ENCODE results near the gene PROX1.

PROX1 gene

GRCh38 chr1:214013614-214014377 is 26.0 kb downstream of the PROX1 start:
- no peaks in the 10 kb centered on the region for H3K36me3 Mint-ChIP-seq
- H3K4me3 Mint-ChIP-seq = no peak overlapping the region
- ATAC-seq (ENCODE audit: low read depth) = no peak
- no peaks in the 10 kb centered on the region for H3K4me1 Mint-ChIP-seq
- peaks cover 2% of the 10 kb centered on the region for H3K27me3 Mint-ChIP-seq
- no peak for DNase-seq (ENCODE audit: low spot score in 2 of 2)
- no peak overlapping the region for H3K27ac Mint-ChIP-seq
- peaks cover 4% of the 10 kb centered on the region for H3K9me3 Mint-ChIP-seq

GRCh38 chr1:214014730-214015129 is 27.0 kb downstream of the PROX1 start:
- H3K4me3 Mint-ChIP-seq = no peak overlapping the region
- H3K4me1 Mint-ChIP-seq = no peaks in the 10 kb centered on the region
- peaks cover 4% of the 10 kb centered on the region for H3K9me3 Mint-ChIP-seq
- H3K27me3 Mint-ChIP-seq = peaks cover 3% of the 10 kb centered on the region
- ATAC-seq (ENCODE audit: low read depth) = no peak
- DNase-seq (ENCODE audit: low spot score in 2 of 2) = no peak
- no peaks in the 10 kb centered on the region for H3K36me3 Mint-ChIP-seq
- no peak overlapping the region for H3K27ac Mint-ChIP-seq

GRCh38 chr1:214017191-214017982 is 29.6 kb downstream of the PROX1 start:
- Mint-ChIP-seq H3K27me3 (peaks cover 4% of the 10 kb centered on the region), H3K27ac (no peak overlapping the region)

GRCh38 chr1:214018386-214019268 is 30.9 kb downstream of the PROX1 start:
- Mint-ChIP-seq H3K9me3 (no peaks in the 10 kb centered on the region), H3K4me3 (no peak overlapping the region), H3K4me1 (no peaks in the 10 kb centered on the region), H3K36me3 (no peaks in the 10 kb centered on the region), H3K27me3 (peaks cover 4% of the 10 kb centered on the region), H3K27ac (no peak overlapping the region)
- ATAC-seq (ENCODE audit: low read depth) (no peak), DNase-seq (ENCODE audit: low spot score in 2 of 2) (no peak)

More at GRCh38 chr1:214017191-214017982, 29.6 kb downstream of the PROX1 start:
- DNase-seq (ENCODE audit: low spot score in 2 of 2) = no peak
- Mint-ChIP-seq H3K4me1 (no peaks in the 10 kb centered on the region), H3K9me3 (peaks cover 2% of the 10 kb centered on the region), H3K36me3 (no peaks in the 10 kb centered on the region), H3K4me3 (no peak overlapping the region)
- no peak for ATAC-seq (ENCODE audit: low read depth)

GRCh38 chr1:214019499-214019898 is 31.7 kb downstream of the PROX1 start:
- H3K9me3 Mint-ChIP-seq = no peaks in the 10 kb centered on the region
- H3K4me1 Mint-ChIP-seq = no peaks in the 10 kb centered on the region
- no peaks in the 10 kb centered on the region for H3K36me3 Mint-ChIP-seq
- DNase-seq (ENCODE audit: low spot score in 2 of 2) = no peak
- peaks cover 4% of the 10 kb centered on the region for H3K27me3 Mint-ChIP-seq
- no peak overlapping the region for H3K27ac Mint-ChIP-seq
- H3K4me3 Mint-ChIP-seq = no peak overlapping the region
- ATAC-seq (ENCODE audit: low read depth) = no peak

- peaks cover 4% of the 10 kb centered on the region for H3K27me3 Mint-ChIP-seq
- H3K27ac Mint-ChIP-seq = no peak overlapping the region
- H3K9me3 Mint-ChIP-seq = no peaks in the 10 kb centered on the region
- H3K4me1 Mint-ChIP-seq = no peaks in the 10 kb centered on the region
- no peaks in the 10 kb centered on the region for H3K36me3 Mint-ChIP-seq
- H3K4me3 Mint-ChIP-seq = no peak overlapping the region
- DNase-seq (ENCODE audit: low spot score in 2 of 2) (no peak), ATAC-seq (ENCODE audit: low read depth) (no peak)
These were observed 33.5 kb downstream of the PROX1 start for GRCh38 chr1:214021321-214021720.

- Mint-ChIP-seq H3K36me3 (no peaks in the 10 kb centered on the region), H3K27me3 (peaks cover 2% of the 10 kb centered on the region), H3K4me3 (no peak overlapping the region), H3K4me1 (no peaks in the 10 kb centered on the region), H3K9me3 (no peaks in the 10 kb centered on the region), H3K27ac (no peak overlapping the region)
- ATAC-seq (ENCODE audit: low read depth) (no peak), DNase-seq (ENCODE audit: low spot score in 2 of 2) (no peak)
These were observed 34.5 kb downstream of the PROX1 start for GRCh38 chr1:214022229-214022791.

GRCh38 chr1:214022810-214023425 is 35.1 kb downstream of the PROX1 start:
- DNase-seq (ENCODE audit: low spot score in 2 of 2) (no peak), ATAC-seq (ENCODE audit: low read depth) (no peak)
- Mint-ChIP-seq H3K4me1 (no peaks in the 10 kb centered on the region), H3K36me3 (no peaks in the 10 kb centered on the region), H3K4me3 (no peak overlapping the region), H3K27ac (no peak overlapping the region), H3K27me3 (peaks cover 2% of the 10 kb centered on the region), H3K9me3 (no peaks in the 10 kb centered on the region)

- Mint-ChIP-seq H3K36me3 (no peaks in the 10 kb centered on the region), H3K27me3 (no peaks in the 10 kb centered on the region), H3K9me3 (no peaks in the 10 kb centered on the region), H3K27ac (no peak overlapping the region), H3K4me3 (no peak overlapping the region), H3K4me1 (no peaks in the 10 kb centered on the region)
- ATAC-seq (ENCODE audit: low read depth) = no peak
- DNase-seq (ENCODE audit: low spot score in 2 of 2) = no peak
These were observed 39.2 kb downstream of the PROX1 start for GRCh38 chr1:214026985-214027384.

GRCh38 chr1:214027498-214027897 is 39.7 kb downstream of the PROX1 start:
- ATAC-seq (ENCODE audit: low read depth) (no peak), DNase-seq (ENCODE audit: low spot score in 2 of 2) (no peak)
- no peaks in the 10 kb centered on the region for H3K9me3 Mint-ChIP-seq

GRCh38 chr1:214028095-214028494 is 40.3 kb downstream of the PROX1 start:
- no peak overlapping the region for H3K4me3 Mint-ChIP-seq
- no peak overlapping the region for H3K27ac Mint-ChIP-seq
- no peak for ATAC-seq (ENCODE audit: low read depth)
- H3K9me3 Mint-ChIP-seq = no peaks in the 10 kb centered on the region
- no peaks in the 10 kb centered on the region for H3K36me3 Mint-ChIP-seq
- no peaks in the 10 kb centered on the region for H3K27me3 Mint-ChIP-seq
- no peak for DNase-seq (ENCODE audit: low spot score in 2 of 2)
- H3K4me1 Mint-ChIP-seq = no peaks in the 10 kb centered on the region

More at GRCh38 chr1:214027498-214027897, 39.7 kb downstream of the PROX1 start:
- Mint-ChIP-seq H3K4me3 (no peak overlapping the region), H3K36me3 (no peaks in the 10 kb centered on the region), H3K27me3 (no peaks in the 10 kb centered on the region), H3K4me1 (no peaks in the 10 kb centered on the region), H3K27ac (no peak overlapping the region)

GRCh38 chr1:214028649-214029406 is 41.1 kb downstream of the PROX1 start:
- ATAC-seq (ENCODE audit: low read depth) (no peak), DNase-seq (ENCODE audit: low spot score in 2 of 2) (no peak)
- no peaks in the 10 kb centered on the region for H3K9me3 Mint-ChIP-seq
- H3K36me3 Mint-ChIP-seq = no peaks in the 10 kb centered on the region
- no peak overlapping the region for H3K4me3 Mint-ChIP-seq
- H3K27me3 Mint-ChIP-seq = no peaks in the 10 kb centered on the region
- H3K27ac Mint-ChIP-seq = no peak overlapping the region
- H3K4me1 Mint-ChIP-seq = no peaks in the 10 kb centered on the region

- ATAC-seq (ENCODE audit: low read depth) (no peak), DNase-seq (ENCODE audit: low spot score in 2 of 2) (no peak)
These were observed 42.0 kb downstream of the PROX1 start for GRCh38 chr1:214029796-214030195.

More at GRCh38 chr1:214029796-214030195, 42.0 kb downstream of the PROX1 start:
- no peak overlapping the region for H3K4me3 Mint-ChIP-seq
- no peaks in the 10 kb centered on the region for H3K36me3 Mint-ChIP-seq
- H3K9me3 Mint-ChIP-seq = no peaks in the 10 kb centered on the region
- no peak overlapping the region for H3K27ac Mint-ChIP-seq
- H3K4me1 Mint-ChIP-seq = no peaks in the 10 kb centered on the region
- no peaks in the 10 kb centered on the region for H3K27me3 Mint-ChIP-seq
